A549 treated with CORT108297 at 1 μM for 4 hours (cell line): ENCODE measurements around the gene DDHD1. TPM values are rescaled to one million over a fixed set of nuclear protein-coding genes. Genes with fewer than 3 reads are reported as not detected.

Experiments used
- total RNA-seq: library from RNA; stranded (reverse); fragments of 200-300 nt; extraction: Qiagen RNA extraction; gene quantifications from 5 replicates; pipeline ENCODE4 v1.2.3, GENCODE V29; 2022

DDHD1 gene
- total RNA-seq = 5.4 to 7.8 TPM (median 7.0 TPM) in 5 replicates

GRCh38 chr14:53152887-53153701 is at the start of gene DDHD1:
Gene DDHD1, minus strand, starts transcription at chr14:53153323. Its CDS starts 225 bp downstream, at chr14:53153098.

Other genes with a start within 250 kb of the DDHD1 start
- 31.0 to 50.3 TPM (median 39.8 TPM) in 5 replicates for gene FERMT2, start 202.3 kb downstream of the DDHD1 start, total RNA-seq